Activated effector memory CD4-positive, alpha-beta T cell treated with Interleukin-2 at 50 U/mL for 16 hours (primary cell): ENCODE data around the gene ILDR1.
"Not testable (repeated sequence)": the region's sequence is repeated elsewhere in the genome, so short reads cannot be mapped to it uniquely, and the experiment has no call there.

Experiments used
- DNase-seq: peaks from one replicate; pipeline ENCODE4 v3.0.0-alpha.2; 2020

Gene ILDR1

DNA sequence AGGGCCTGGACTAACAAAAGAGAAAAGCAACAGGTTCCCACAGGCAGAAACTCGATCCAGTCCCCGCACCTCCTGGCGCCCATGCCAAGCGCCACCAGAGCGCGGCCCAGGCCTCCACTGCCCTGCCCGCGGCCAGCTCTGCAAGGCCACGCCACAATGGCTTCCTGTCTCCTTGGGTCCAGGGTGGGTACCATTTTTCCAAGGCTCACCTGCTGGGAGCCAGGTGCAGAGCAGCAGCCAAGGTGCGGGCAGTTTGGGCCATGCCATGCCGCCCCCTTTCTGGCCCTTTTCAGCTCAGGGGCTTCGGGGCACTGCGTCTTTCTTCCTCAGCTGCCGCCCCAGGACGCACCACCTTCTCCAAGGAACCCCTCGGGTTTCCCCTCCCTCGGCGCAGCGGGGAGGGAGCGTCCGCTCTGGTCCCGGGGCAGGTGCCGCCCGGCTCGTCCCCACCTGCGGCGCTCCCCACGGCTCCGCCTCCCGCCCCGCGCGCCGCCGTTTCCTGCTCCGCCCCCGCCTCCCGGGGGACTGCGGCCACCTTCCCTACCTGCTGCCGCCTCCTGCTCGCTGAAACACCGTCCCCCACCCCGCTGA, at the start of gene ILDR1:
Gene ILDR1, minus strand, starts transcription at position 437 of the 591 bp plus-strand sequence. Its CDS starts 170 bp downstream, at position 267.
- DNase-seq: no peak

DNA sequence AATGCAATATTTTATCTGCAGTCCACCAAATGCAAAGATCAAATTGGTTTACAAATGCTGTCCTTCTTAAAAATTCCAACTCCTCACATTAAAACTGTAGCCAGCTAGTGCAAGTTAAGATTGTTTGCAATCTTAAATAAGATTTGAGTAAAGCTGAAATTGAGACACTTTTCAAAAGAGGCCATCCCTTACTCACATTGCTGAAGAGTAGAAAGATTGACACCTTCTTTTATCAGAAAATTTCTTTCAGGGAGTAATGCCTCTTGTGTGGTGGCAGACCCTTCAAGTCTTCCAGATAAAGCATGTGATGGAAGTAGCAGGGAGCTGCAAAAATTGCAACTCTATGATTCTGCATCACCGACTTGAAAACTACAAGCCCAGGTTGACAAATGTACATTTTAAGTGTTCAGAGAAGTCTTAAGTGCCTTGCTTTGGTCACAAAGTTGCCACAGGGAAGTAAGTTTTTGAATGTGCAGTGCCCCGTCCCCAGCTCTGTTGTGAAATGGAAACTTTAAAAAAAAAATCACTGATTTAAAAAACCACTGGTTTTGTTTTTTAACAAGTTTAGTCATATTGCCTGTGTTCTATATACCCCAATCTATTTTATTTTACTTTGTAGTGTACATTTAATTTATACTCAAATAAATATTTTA, 45.7 kb upstream of the ILDR1 start:
- no peak for DNase-seq

DNA sequence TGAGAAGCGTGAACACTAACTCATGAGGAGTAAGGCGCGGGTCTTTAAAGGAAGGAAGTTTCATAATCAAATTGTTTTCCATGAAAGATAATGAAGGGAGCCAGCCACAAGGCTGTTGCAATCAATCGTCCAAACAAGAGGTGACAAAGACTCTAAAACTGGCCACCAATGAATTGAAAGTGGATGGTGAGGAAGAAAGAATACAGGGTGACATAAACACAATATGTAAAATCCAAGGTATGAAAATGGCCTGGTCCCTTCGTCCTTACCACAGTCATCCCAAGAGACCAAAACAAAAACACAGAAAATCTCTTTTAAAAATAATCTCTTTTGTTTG, 45.1 kb upstream of the ILDR1 start:
- DNase-seq: no peak

DNA sequence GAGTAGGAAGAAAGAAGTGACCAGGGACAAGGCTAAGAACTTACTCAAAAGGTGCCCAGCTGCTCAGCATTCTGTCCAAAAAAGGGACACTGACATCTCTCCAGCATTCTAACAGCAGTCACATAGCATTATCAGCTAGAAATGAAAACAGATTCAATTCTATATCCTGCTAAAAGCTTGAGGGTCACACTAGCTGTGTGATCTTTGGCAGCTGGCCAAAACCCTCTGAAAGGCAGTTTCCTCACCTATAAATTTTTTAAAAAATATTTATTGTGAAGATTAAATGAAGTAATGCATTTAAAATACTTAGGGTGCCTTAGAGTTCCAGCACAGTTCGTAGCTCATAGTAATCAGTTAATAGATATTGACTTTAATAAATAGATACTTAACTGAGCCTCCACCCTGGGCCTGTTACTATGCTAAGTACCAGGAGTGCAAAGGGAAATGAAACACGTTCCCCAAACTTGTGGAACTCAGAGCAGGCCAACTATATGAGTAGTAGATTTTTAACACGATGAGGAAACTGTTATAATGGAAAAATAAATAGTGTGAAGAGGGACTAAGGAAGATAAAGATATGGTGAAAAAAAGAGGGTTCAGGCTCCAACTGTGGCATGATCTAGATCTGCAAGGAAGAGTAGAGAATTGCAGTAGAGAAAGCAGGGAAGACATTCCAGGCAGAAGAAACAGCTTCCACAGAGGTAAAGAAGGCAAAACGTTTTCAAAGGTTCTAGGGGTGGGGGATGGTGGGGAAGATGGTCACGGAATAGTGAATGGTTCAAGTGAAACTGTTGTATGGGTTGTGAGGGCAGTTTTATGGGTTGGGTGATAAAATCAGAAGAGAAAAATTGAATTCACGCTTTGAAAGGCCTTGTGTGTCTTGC, 44.5 kb upstream of the ILDR1 start:
- no peak for DNase-seq

DNA sequence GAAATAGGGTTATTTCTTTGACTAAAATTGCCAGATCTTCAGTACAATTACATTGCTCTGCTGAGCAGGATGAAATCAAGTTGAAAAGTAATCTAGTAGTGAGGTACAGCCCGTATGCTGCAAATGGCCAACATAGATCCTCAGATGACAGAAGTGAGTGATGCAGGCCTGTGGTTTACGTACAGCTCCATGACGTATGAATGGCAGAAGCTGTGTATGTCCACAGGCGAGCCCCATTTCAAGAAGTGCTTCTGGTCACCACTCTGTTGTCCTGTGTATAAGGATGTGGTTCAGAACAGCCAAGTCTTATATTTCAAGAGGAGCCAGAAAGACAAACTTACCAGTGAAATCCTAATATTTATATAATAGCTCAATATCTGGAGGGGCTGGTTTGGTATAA, 42.3 kb upstream of the ILDR1 start:
- DNase-seq: no peak

DNA sequence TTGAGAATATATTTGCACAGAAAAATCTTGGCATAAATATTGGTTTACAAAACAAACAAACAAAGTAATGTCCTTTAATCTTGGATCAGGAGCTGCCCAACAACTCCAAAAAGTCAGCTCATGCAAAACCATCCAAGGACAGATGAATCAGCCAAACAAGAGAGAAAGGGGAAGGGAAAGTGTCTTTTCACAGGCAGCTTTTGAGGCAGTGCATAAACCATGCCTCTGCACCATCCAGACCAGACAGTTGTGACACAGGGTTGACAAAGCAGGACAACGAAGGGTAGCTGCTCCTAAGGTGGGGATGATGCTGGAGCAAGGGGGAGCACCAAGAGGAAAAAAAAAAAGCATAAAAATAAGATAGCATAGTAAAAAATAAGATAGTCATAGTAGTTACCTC, 41.9 kb upstream of the ILDR1 start:
- no peak for DNase-seq

DNA sequence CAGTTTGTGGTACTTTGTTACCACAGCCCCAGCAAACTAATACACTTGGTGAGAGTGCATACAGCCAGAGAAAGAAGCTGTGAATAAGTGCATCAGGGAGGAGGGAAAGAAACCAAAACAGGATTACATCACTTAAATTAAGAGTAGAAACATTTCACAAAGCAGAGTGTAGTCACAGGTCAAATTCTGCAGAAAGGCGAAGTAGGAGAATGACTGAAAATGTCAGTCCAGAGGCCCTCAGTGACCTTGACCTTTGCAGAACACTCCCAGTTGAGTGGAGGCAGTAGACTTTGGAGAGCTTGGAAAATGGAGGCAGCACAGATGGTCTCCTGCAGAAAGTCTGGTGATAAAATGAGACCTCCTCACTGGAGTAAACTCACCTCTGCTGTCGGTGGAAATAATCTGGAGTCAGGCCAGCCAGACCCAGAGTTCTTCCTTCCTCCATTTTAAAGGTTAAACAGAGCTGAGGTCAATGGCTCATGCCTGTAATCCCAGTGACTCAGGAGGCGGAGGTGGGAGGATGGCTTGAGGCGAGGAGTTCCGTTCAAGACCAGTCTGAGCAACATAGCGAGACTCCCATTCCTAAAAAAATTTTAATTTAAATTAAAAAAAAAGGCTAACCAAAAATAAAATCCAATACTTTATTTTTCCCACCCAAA, 38.1 kb upstream of the ILDR1 start:
- DNase-seq: no peak

DNA sequence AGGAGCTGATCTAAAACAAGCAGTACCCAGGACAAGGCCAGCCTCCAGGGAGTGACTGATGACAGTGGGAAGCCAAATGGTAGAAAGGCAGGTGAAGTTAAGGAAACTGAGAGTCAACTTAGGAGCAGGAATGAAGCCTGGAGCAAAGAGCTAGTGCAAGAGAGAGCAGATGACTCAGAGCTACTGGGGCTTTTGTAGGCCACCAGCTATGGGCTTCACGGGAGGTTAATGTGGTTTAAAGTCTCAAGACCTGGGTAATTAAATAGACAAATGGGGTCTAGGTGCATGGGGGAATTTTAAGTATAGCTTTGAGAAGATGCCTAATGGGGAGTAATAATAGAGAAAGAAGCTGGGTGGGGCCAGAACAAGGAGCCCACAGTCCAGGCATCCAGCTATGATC, 36.2 kb upstream of the ILDR1 start:
- DNase-seq: no peak

DNA sequence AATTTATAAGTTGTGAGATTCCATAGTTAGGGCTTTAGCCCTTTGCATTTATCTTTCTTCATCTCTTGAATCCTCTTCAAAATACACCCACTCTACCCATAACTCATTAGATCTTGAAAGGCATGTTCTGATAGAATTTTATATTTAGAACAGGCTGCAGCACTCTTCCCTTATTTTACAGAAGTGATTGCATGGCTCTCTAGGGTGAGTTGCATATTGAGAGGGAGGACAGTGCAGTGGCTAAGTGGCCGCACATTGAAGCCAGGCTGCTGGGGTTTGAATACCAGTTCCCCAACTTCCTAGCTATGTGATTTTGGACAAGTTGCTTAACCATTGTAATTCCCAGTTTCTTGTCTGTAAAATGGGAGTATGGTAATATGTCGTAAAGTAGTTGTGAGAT, 35.6 kb upstream of the ILDR1 start:
- no peak for DNase-seq

DNA sequence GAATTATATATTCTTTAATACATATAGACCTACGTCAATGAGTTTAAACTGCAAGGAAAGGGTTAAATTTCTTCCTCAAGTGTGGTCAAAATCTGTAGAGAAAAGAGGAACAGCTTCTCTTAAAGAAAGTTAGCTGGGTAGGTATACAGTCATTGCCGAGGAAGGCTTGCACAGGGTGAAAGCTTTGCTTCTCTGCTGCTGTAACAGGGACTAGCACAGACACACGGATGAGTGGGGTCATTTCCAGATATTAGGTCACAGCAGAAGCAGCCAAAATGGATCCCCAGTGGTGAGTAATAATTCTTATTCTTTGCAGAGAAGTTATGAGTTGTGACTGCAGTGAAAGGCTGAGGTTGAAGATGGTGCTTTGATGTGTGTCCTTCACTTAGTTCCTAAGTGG, 33.2 kb upstream of the ILDR1 start, which contains the start of gene CD86:
Gene CD86, plus strand, starts transcription at position 148 of the 400 bp plus-strand sequence. Its CDS starts 128 bp downstream, at position 276.
- DNase-seq: no peak

DNA sequence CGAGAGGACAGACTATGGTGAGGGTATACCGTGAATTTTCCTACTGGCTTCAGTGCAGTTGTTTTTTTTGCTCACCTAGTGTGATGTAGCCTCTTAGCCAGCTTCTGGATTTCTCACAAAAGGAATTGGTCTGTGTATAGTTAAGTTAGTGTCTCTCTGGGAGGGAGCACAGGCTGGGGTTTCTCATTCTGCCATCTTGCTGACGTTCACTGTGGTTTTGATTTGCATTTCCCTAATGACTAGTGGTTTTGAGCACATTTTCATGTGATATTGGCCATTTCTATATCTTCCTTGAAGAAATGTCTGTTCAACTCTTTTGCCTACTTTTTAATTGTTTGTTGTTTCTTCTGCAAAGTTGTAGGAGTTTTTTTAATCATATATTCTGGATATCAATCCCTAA, 30.9 kb upstream of the ILDR1 start:
- no peak for DNase-seq

DNA sequence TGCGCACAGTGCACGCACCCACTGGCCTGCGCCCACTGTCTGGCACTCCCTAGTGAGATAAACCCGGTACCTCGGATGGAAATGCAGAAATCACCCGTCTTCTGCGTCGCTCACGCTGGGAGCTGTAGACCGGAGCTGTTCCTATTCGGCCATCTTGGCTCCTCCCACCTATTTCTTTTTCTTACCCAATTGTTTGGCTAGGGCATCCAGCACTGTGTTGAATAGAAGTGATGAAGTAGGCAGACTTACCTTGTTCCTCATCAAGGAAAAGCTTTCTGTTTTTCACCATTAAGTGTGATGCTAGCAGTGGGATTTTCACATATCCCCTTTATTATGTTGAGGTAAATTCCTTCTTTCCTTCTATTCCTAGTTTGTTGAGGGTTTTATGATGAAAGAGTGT, 25.7 kb upstream of the ILDR1 start:
- DNase-seq: not testable (repeated sequence)

DNA sequence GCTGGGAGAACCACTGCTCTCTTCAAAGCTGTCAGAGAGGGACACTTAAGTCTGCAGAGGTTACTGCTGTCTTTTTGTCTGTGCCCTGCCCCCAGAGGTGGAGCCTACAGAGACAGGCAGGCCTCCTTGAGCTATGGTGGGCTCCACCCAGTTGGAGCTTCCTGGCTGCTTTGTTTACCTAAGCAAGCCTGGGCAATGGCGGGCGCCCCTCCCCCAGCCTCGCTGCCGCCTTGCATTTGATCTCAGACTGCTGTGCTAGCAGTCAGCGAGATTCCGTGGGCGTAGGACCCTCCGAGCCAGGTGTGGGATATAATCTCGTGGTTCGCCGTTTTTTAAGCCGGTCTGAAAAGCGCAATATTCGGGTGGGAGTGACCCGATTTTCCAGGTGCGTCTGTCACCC, 25.2 kb upstream of the ILDR1 start:
- not testable (repeated sequence) for DNase-seq

DNA sequence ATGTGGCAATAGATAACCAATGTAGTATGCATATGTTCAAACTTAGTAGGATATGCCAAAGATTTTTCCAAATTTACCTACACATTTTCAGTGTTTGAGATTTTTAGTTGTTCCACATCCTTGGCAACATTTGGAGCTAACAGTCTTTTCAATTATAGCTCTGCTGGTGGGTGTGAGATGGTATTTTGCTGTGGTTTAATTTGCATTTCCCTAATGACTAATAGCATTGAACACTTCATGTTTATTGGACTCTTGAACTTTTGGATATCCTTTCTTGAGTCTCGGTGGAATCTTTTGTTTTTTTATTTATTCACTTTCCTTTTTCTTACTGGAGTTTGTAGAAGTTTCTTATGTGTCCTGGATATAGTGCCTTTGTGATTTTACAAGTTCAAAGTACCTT, 11.0 kb upstream of the ILDR1 start:
- no peak for DNase-seq

DNA sequence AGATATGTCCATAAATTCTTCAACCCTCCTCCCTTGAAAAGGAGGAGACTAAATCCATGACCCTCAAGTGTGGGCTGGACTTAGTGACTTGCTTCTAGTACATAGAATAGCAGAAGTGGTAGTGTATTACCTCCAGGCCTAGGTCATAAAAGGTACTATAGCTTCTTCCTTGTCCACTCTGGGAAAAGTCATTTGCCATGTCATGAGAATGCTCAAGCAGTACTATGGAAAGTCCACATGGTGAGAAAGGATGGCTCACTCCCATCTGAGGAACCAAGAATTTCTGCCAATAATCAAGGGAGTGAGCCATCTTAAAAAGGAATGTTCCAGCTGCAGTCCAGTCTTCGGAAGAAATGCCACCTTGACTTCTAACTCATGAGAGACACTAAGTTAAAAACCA, 10.5 kb upstream of the ILDR1 start:
- no peak for DNase-seq

DNA sequence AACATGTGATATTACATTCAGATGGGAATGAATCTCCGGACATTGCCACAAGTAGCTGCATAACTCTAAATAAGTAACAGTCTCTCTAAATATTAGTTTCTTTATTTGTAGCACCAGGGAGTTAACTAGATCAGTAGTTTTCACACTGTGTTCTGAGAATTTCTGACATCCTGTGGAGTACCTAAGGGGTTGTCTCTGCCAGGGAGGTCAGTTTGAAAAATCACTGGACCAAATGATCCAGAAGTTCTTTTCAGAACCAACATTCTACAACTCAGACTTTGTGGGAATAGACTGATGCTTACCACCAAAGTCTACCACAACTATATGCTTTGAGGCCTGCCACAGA, 9.0 kb upstream of the ILDR1 start:
- DNase-seq: no peak

DNA sequence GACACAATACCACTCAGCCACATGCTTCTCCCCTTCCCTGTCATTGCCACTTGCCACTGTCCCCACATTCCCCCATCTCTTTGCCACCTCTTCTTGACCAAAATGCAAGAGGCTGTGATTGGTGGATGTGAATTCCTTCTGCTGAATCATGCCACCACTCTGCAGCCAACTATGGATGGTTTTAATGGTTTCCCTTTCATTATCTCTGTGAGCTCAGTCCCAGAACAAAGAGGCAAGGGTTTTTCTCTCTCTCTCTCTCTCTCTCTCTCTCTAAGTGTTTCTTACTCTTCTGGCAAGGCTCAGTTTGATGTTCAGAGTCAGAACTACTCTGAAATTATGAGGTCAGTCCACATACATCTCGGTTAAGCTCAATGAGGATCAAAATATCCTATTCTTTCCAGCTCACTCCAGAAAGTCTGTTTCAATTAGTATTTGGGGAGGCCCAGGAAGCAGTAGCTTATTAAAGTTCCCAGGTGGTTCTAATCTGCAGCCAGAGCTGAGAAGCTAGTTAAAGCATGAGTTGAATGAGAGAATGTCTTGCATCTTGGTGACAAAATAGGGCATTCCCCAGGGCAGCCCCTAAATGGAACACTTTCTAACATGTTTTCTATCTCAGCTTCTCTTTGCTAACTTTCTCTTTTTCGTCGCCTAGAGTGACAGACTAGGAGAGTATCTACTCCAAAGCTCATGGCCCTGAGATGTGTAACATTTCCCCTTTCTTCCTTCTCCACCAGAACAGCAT, 8.5 kb upstream of the ILDR1 start:
- DNase-seq: no peak

DNA sequence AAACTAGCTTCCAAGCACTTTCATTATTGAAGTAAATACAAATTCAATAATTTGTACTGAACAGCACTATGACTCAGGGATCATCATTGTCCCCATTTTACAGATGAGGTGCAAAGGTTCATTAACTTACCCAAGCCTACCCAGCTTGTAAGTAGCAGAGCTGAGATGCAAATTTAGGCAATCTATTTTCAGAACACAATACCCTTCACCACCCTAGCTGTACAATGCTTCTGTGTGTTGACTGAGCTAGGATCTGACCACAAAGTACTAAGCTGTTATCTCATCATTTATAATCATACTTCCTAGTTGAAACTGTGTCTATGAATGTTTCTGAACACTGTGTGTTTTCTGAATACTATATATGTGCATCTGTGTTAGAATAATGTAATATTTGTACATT, 3.2 kb upstream of the ILDR1 start:
- DNase-seq: no peak

DNA sequence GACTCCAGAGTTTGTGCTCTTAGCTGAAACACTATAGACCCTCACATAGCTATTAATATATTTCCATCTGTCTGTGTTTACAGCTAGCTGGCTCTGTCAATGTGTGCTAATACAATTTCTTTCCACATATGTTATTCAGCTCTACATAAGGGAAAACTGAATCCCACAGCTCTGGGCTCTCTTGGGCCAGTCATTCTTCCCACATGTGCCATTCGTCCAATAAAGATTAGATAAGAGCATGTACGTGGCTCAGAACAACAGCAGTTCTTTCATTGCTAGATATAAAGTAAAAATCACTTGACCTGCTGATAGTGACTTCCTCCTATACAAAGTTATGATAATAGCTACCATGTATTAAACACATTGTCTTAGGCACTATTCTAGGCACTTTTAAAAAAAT, 2.8 kb upstream of the ILDR1 start:
- DNase-seq: no peak

DNA sequence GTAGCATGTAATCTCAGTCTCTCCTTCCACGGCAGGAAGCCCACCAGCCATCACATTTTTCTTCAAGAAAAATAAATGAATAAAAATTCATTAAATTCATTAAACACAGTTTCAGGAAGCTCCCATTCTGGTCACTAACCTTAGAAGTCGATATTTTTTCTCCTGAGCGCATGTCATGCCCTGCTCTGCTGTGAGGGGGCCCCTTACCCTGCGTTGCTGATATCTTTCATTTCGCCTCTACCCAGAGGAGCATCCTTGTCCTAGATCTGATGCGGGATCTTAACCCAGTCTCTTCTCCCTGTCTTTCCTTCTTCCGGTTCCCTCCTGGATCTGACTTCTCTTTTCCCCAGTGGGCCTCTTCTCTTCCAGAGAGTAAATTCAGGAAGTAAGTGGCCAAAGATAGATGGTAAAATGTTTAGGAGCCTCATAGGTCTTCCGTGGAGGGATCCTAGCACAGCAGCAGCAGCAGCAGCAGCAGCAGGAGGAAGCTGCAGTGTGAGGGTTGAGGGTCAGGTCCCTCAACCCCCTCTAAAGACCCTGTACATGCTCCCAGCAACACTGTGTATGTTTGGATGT, 1.4 kb upstream of the ILDR1 start:
- no peak for DNase-seq

DNA sequence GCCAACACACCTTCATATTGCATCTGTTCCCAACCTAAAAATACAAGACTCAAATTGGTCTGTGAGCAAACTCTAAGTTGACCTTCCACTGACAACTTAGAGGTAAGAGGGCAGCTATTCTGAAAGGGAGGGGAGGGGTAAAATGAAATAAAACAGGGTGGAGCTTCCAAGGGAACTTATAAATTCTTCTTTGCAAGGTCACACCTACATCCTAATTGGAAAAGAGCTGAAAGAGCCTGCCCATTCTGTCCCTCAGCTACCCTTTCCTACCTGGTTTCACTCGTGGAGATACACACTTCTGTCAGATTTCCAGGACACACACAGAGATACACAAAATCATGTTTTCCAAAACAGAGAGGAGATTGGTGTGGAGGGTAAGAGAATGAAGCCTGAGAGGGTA, 1.0 kb downstream of the ILDR1 start:
- DNase-seq: no peak

DNA sequence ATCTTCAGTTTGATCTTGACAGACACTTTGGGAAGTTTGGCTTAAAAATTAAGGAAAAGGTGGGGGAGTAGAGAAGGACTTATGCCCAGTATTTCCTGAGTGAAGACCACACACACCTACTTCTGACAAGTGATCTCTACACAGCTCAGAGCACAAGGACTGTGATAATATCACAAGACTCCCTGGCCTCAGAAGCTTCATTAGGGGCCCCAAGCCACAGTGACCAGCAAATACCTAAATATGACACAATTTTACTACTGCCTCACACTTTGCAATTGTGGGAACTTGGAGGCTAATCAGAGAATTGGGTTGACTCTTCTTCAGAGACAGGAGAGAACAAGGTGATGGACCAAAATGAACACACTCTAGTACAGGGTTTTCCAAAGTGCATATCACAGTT, 2.6 kb downstream of the ILDR1 start:
- DNase-seq: no peak

DNA sequence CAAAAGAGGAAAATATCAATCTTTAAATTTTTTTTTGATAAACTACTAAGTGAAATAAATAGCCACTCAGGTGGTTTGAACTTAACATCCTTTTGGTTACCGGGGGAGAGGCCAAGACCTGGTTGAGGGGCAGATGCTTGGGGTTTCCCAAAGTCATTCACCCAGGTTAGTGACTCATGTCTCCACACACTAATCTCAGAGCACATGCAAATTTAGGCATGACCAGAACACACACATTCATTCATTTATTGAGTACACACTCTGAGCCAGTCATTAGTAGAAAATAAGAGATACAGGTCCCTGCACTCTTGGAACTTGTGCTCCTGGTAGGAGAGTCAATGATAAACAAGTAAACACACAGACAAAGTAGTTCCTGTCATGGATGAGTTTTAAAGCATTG, 7.3 kb downstream of the ILDR1 start:
- no peak for DNase-seq
